Measurements from ENCODE around the gene MAST1.
"Not testable (repeated sequence)": the region's sequence is repeated elsewhere in the genome, so short reads cannot be mapped to it uniquely, and the experiment has no call there.

MAST1 gene

DNA sequence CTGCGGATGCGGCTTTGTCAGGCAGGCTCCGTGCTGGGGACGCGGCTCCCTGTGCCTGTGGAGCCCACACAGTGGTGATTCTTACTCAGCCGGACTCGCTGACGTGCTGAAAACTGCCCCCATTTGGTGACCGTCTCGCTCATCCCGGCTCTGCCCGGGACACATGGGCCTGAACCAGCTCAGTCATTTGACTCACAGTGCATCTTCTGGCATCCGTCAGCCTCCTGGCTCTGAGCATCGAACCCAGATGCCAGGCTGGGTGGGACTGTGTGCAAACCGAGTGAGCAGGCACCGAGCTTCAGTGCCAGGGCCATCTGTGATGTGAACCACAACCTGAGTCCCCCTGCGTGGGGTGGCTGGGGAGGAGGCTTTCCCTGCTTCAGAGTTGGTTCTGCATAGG lies 58.1 kb downstream of the MAST1 start:
- DNase-seq (ENCODE audit: low read depth): no peak

- DNase-seq (ENCODE audit: low read depth): no peak
These were observed 61.7 kb downstream of the MAST1 start for GRCh38 chr19:12899891-12900518.

GRCh38 chr19:12907166-12907565 lies 68.9 kb downstream of the MAST1 start:
- no peak for DNase-seq (ENCODE audit: low read depth)

DNA sequence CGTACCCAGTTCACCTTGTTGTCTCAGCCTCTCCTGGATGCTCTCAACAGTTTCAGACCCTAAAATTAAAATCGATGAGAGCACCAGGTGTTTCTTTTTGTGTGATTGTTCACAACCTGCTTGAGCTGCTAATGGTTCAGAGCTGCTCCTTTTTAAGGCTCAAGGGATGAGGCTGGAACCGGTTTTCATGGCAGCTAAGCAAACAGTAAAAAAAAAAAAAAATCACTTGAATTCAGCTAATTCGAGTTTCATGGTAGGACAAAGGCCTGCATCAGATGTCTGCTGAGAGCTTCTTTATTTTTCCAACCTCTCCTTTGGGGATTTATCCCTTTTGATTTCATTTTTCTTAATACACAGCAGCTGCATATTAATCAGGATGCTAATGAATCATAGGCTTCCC lies 74.3 kb downstream of the MAST1 start:
- DNase-seq (ENCODE audit: low read depth): no peak

- peak; percentile 24 for DNase-seq (ENCODE audit: low read depth)
These were observed 74.8 kb downstream of the MAST1 start for GRCh38 chr19:12913011-12913561.

DNA sequence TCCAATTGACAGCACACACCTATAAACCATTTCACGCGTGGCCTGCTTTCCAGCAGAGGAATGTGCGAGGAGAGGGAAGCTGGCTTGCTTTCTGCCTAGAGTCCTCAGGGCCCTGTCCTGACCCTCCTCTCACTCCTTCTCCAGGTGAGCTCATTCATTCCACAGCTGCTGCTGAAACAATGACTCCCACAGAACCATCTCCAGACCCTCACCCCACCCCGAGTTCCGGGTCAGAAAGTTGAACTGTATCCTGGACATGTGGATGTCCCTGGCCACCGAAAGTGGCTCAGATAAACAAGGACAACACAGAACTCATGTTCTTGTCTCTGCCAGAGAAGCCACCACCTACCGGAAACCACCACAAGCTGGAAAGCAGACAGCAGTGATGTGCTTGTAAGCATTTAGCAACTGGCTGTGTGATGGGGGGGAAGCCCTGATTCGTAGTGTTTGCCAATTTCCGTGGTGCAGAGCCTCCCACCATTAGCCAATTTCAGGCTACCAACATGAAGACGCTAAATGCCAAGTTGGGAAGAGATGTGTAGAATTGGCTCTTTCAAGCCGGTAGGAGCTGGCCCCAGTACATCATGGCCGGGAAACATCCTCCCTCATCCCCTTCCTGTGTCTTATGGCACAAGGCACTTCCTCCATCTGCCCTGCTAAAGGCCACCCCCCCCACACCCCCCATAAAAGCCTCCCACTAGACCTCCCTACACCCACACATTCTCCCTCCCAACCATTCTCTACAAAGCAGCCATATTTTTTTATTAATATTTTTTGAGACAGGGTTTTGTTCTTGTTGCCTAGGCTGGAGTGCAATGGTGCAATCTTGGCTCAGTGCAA lies 75.8 kb downstream of the MAST1 start:
- DNase-seq (ENCODE audit: low read depth): peak; percentile 28

GRCh38 chr19:12915860-12916259 lies 77.5 kb downstream of the MAST1 start:
- DNase-seq (ENCODE audit: low read depth): not testable (repeated sequence)

- no peak for DNase-seq (ENCODE audit: low read depth)
These were observed 79.9 kb downstream of the MAST1 start for GRCh38 chr19:12918253-12918652.

DNA sequence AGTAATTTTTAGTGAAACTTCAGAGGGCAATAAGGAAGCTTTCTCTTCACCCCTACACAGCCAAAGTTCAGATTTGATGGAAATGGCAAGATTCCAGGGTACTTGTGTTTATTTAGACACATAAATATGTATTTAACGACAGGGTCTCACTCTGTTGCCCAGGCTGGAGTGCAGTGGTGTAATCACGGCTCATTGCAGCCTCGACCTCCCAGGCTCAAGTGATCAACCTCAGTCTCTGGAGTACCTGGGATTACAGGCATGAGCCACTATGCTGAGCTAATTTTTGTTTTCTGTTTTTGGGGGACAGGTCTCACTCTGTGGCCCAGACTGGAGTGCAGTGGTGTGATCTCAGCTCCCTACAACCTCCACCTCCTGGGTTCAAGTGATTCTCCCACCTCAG lies 82.7 kb downstream of the MAST1 start:
- no peak for DNase-seq (ENCODE audit: low read depth)

GRCh38 chr19:12922959-12923358 lies 84.6 kb downstream of the MAST1 start:
- DNase-seq (ENCODE audit: low read depth): no peak

All from GM04504 (cell line).